Fibroblast of peridontal ligament (primary cell): ENCODE results near the gene TMEM187.

Source experiments
- DNase-seq: peaks from one replicate; pipeline ENCODE4 v3.0.0-alpha.2; 2010; ENCODE audit errors: extremely low read depth

Gene TMEM187

DNA sequence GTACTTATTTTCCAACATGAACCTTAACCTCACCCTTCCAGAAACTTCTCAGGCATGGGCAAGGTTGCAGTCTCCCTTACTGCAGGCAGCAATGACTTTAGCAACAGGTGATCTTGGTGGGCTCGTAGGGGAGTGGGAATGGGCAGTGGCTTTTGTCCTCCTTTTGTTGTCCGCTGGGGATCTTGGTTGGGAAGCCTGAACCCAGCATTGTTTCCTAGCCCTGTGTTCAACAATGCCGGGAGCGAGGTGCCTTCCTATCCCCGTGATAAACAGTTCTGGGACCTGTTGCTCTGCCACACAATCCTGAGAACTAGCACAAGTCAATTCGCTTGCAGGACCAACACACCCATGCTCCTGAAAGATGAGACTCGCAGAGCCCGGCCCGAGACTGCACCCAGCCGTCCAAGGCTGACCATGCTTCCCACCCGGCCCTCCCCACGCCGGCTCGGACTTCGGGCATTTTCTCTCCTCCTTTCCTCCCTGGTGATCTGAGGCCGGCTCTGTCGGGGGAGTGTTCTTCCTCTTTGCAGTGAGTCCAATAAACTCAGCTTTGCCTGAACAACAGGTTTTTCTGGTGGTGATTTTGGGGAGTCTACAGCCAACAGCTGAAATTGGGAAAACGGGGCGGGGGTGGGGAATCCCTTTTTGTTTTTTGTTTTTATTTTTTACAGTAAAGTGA is 26.9 kb downstream of the TMEM187 start:
- no peak for DNase-seq

DNA sequence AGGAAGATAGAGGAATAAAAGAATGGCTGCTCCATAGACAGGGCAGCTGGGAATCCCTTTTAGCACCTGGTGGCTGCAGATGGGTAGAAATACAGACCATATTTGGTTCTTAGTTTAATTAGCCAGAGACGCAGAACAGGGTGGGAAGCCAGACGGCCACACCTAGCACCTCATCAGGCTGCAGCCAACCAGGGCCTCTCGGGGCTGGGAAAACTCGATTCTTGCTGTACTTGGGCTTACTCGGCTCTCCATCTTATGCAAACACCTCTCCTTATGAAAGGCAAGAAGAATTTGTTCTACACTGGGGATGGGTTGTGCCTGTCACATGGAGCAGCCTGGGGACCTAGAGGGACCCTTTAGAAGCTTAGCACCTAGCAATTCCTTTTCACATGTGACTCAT is 27.5 kb downstream of the TMEM187 start:
- no peak for DNase-seq

DNA sequence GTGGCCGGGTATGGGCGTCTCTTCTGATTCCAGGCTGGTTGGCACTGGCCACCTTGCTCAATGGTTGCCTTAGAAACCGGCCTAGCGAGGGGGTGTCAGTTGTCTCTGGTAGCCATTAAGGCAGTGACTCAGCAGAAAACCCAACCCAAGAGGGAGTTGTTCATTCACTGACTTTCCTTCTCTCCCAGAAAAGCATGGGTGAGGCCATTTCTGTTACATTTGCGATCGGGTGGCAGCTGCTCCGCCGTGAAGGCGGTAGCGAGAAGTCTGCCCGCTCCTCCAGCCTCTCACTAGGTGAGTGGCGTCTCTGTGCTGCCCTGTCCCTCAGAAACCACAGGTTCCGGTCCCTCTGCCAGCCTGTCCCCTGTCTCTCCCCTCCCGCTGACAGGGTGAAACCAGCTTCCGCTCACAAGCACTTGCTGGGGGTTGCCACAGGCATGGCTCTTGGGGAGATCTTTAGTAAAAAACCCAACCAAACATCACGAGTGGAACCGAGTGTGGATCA is 29.7 kb downstream of the TMEM187 start:
- DNase-seq: peak; percentile 88

DNA sequence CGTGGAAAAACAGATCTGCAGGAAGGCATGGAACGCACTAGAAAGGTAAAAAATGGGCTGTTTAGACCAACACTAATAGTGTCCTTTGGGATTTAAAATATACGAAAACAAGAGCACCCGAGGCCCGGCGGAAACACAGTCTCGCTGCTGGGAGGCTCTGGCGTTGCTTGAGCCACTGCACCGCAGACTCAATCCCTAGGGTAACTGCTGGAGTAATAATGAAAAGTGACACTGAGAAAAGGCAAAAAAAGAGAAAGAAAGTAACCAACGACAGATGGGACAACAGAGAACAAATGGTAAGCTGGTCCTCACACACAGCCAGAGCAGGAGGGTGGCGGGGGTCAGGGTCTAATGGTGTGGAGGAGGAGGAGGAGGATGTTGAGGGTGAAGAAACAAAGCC is 31.8 kb downstream of the TMEM187 start:
- DNase-seq: no peak

DNA sequence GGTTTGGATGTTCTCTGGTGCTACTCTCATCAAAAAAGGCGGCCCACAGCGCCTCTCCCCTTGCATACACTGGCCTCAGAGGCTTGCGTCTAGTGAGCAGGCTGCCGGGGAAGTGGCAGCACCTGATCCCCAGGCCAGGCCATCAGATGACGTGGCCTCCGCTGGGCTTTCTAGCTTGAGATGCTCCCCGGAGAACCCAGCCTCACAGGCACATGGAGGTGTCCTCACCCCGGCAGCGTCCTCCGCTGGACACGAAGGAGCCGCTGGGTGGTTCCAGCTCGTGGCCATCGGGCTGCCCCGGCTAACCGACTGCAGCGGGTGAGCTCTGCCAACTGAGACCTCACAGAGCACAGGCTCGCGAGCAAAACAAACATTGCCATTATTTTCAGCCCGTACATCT is 34.4 kb downstream of the TMEM187 start:
- no peak for DNase-seq

DNA sequence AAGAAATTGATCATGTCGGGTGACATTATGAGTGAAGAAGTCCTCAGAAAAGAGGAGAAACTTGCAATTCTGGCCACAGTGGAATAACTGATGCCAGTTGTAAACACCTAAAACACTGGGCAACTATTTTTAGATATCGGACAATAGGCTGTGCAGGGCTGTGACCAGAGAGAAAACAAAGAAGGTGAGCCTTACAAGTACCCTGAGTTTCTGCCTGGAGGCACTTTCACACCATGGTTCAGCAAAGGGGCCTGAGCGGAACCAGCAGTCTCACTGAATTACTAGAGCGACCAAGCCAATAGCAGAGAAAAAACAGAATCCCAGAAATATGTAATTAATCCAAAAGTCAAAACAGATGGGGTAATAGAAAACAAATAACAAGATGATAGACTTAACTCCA is 36.0 kb downstream of the TMEM187 start:
- no peak for DNase-seq

DNA sequence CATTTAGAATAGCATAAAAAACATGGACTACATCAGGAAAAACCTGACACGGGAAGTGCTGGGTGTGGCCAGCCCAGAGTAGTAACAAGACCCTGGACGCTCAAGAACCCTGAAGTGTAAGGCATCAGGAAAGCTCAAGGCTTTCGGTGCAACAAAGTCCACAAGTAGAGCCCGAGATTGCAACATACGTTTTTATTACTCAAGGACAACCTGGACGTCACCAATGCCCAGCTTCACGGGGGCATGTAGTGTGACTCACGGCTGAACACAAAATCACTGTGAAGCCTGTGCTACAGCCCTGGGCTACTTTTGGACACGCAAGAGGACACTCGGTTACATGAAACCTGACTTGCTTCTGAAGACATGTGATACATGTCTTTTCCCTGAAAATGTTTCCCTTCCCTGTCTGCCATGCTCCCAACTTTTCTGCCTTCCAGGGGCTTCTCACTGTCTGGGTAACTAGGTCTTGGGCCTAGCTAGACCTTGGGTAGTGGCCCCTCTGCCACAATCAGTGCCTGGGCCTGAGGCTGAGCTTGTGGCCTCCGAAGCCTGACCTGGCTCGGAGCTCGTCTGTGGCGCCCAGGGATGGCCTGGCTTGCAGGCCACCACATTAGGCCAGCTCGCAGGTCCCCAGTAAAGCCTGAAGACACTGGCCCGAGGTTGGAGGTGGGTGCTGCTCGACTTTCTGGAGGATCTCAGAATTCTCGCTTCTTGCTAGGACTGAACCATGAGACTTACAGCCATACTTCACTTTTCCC is 38.0 kb downstream of the TMEM187 start:
- DNase-seq: no peak

DNA sequence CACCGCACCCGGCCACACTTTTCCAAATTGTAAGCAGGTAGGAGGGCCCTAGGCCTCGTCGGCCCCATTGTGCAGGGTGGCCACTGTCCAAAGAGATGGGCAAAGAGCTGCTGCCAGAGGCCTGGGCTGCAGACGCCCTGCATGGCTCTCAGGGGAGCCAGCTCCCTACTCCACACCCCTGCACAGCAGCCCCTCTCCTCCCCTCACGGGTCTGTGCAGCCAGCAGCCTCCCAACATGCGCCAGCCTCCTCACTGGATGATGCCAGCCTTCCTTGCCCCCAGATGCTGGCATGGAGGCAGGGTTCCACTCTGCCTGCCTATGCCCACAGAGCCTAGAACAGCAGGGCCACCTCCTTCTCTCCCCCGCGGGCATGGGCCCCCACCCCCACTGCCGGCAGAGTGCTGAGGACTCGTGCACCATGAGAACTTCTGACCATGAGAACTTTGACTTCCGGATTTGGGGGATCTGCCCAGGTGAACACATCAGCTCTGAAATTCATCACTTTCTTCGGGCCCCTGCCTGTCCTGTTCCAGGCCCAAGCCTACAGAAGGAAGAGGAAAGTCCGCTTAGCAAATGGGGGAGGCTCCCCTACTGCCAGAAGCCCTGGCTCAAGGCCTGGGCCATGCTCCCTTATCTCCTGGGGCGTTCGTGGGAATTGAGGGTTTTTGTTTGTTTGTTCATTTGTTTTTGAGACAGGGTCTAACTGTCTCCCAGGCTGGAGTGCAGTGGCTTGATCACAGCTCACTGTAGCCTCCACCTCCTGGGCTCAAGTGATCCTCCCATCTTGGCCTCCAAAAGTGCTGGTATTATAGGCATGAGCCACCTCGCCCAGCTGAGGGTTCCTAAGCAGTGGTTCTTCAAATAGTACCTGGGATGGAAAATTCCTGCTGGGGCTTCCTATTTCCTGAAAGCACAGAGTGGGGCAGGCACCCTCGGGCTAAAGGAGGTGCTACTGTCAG is 39.1 kb downstream of the TMEM187 start:
- no peak for DNase-seq

DNA sequence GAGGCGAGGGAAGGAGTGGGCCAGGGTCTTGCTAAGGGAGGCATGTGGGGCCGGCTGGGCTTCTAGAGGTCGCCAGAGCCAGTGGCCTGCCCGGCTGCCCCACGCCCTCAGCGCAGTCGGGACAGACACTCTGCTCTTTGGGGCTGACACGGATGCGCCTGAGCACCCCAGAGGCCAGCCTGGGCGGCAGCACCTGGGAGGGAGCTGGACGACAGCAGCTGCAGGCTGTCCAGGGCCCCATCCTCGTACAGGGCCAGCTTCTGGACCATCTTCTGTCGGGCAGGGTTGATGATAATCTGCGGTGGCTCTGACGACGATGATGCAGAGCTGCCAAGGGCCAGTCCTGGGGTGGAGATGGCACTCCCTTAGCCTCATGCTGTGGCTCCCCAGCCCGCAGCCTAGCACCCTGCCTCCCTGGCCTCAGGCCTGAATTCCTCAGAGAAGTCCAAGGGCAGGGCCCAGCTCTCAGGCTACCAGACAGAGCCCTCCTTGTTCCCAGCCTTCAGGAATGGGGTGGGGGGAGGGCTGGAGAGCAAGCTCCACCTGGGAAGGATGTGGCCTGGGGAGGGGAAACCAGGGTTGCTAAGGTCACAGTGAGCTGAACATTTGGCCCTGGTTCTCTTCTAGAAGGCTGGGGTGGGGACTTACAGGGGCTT is 39.9 kb downstream of the TMEM187 start:
- DNase-seq: no peak

DNA sequence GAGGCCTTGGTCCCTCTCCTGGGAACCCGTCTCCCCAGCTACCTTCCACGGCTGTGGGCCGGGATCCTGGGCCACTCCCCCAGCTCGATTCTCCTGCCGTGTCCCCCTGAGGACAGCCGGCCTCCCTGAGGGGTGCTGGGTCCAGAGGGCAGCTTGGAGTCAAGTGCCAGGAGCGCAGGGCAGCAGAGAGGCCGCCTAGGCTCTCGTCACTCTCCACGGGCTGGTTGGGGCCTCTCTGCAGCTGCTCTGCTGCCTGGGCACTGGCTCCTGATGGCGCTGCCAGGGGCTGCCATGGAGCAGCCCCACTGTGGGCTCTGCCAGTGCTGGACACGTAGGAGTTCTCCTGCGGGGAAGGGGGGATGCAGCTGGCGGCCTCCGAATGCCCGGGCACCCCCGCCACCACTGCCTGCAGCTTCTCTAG is 40.5 kb downstream of the TMEM187 start:
- DNase-seq: no peak

DNA sequence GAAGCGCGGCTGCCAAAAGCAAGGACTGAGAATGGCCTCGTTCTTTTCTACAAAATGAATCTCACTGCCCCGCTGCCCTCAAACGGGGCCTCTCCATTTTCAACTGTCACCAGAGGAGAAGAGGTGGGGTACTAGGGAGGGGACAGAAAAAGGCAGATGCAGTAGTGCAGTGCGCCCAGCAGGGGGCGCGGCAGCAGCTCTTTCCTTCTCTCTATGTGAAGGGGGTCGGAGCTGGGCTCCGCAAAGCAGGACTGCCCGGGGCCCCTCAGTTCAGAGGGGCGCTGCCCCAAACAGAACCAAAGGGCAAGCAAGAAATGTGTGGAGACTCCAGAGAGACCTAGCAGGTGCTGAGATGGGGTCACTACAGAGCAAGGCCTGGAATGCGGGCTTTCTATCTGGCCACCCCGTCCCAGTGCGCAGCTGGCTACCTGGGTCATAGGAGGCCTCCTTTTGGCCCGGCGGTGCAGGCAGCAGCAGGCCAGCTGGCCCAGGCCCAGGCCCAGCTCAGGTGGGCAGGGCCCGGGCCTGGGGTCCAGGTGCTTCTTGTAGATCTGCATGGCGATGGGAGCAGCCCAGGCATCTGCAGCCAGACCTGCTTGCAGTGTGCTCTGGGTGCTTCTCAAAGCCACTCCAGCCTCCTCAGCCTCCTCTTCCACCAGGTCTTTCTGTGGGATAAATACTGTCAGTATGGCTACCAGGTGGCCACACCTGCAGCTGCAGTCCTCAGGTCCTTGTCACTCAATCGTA is 41.2 kb downstream of the TMEM187 start:
- peak; percentile 31 for DNase-seq

DNA sequence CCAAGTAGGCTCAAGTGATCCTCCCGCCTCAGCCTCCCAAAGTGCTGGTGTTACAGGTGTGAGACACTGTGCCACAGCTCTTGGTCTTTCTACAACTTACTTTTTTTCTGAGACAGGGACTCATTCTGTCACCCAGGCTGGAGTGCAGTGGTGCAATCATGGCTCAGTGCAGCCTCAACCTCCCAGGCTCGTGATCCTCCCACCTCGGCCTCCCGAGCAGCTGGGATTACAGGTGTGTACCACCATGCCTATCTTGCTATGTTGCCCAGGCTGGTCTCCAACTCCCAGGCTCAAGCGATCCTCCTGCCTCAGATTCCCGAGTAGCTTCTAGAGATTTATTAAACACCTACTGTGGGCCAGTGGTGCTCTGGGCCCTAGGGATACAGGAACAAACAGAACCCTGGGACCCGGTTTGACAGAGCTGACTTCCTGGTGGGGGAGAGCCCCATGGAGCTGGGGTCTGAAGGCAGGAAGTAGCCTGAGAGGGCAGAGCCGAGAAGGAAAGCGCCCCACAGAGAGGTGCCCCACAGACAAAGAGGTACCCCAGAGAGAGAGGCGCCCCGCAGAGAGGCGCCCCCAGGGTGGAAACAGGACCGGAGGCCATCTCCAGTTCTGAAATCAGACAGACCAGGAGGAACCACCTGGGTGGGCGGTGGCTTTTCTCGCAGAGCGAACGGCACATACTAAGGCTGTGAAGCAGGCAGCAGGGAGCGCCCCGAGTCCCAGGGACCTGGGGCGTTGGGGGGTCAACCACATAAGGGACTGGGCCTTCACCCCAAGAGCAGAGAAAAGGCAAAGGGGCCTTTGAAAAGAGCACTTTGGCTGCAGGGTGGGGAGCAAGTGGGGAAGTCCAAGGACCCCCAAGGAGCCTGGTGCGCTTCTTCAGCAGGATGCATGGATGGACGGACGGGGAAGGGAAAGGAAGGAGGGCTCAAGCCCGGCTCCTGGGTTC is 42.2 kb downstream of the TMEM187 start:
- DNase-seq: no peak

DNA sequence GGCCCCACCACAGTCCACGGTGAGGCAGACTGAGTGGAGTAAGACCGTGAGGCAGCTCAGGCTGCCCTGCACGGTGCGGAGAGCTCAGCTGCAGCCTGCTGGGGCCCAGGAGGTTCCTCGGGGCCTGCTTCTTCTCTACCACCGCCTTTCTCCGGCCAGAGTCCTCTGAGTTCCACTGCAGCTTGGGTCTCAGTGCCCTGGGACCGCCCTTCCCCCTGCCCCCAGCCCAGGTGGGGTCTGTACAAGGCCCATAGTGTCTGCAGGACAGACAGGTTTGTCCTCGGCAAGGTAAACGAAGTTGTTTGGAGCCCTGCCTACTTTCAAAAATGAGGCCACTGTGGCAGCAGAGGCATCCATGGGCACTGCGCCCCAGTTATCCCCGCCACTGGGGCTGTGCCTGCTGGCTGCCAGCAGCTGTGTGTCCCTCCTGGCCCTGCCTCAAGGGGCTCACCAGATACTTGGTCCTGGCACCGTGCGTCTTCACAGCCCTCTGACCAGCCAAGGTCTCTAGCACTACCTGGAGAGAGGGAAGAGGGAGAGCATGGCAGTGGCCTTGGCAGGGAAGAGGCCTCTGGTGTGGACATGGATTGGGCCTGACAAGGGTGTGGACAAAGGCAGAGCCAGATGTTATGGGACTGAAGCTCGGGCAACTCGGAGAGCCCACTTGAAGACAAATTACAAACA is 43.2 kb downstream of the TMEM187 start:
- no peak for DNase-seq

DNA sequence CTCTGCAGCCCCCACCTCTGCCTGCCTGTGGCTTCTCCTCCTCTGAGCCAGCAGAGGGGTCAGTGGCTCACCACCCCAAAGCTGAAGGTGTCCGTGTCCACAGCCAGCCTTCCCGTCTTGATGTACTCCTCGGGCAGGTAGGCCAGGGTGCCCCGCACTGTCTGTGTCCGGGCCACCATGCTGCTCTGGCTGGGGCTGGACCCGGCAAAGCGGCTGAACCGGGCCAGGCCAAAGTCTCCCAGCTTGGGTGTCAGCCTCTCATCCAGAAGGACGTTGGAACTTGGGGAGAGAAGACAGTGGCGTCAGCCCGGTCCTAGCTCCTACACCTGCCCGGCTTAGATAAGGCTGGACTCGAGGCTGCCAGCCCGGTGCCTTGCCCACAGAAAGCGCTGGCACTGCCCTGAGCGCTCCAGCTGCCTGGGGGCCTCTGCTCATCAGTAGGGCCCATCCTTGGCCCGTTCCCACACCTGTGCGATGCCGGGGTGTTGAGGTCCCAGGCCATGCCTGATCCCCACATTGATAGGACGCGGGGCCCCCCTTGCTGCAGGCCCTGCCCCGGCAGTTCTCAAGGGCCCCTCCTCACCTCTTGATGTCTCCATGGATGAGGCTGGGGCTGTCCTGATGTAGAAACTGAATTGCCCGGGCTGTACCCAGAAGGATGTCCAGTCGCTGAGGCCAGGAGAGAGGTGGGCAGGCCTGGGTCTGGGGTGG is 44.0 kb downstream of the TMEM187 start:
- DNase-seq: no peak

DNA sequence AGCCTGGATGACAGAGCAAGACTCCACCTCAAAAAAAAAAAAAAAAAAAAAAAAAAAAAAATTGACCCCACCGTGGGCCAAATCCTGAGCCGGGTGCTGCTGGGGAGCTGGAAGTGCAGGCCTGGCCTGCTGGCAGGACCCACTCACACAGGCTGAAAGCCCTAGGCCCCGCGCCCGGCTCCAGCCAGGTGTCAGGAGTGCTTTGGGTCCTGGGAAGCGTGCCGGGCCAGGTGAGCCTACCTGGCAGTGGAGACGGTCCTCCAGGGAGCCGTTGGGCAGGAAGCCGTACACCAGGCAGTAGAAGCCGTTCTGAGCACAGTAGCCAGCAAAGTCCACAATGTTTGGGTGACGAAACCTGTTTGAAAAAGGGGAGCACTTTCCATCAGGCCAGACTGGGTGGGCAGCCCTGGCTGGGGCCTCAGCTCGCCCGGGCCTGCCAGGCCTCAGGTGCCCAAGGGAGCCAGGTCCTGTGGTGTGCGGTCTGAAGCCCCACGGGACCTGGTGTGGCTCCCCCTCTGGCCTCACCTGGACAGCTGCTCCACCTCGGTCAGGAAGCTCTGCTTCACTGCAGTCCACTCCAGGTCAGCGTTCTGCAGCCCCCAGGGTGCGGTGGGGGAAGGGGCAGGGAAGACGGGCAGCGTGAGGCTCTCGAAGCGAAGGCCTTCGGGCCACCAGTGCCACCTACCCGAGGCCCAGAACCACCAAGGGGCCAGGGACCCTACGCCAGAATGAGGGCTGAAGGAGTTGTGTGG is 45.4 kb downstream of the TMEM187 start:
- DNase-seq: no peak

DNA sequence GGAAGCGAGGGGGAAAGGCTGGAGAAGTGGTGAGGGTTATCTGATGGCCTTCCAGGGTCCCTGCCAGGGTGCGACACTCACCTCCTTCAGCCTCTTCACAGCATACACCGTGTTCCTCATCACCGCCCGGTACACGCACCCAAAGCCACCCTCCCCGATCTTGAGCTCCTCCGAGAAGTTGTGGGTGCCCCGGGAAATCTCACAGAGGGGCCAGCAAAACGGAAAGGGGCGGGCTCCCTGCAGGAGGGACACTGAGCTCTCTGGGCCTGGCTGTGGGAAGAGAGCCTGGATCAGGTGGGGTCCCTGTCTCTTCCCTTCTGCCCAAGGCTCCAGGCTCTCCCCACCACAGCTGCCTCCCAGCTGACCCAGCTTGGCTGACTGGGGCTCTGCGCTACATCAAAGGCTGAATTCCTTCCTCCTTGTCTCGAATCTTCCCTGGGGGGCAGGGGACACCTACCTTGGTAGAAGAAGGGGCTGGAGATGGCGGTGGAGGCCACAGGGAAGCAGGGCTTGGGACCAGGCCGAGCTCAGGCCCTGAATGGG is 46.0 kb downstream of the TMEM187 start:
- DNase-seq: no peak

DNA sequence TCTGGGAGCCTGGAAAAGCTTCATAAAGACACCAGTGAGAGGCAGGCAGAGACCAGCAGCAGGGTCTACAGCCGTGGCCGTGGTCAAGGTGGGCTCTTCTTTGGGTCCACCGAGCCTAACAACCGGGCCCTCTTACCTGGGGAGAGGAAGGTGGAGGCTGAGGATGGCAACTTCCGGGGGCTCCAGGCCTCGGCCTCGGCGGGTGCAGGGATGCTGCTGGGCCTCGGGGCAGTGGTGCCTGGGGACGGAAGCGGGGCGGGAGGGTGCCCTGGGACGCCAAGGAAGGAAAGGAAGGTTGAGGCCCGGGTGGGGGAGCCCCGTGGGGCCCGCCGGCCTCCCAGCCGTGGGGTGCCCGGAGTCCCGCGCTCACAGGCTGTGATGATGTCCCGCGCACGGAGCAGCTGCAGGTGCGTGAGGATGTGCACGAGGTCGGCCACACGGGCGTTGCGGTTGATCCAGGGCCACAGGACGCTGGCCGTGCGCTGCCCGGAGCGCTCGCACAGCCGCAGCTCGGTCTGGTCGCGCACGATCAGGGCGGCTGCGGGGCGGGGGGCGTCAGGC is 46.6 kb downstream of the TMEM187 start:
- DNase-seq: no peak
